K562 (cell line): ENCODE measurements around the gene SMARCD2. TPM values are rescaled to one million over a fixed set of nuclear protein-coding genes. Genes with fewer than 3 reads are reported as not detected.

Source experiments
- ATAC-seq: fragments of 200-7000 bp; cut with Tn5 transposase; 3 replicates; pipeline ENCODE4 v1.9.1; 2020; ENCODE audit warnings: moderate library complexity
- BruUV-seq: library from RNA; stranded (reverse); fragments of 400-500 nt; replicated peaks from 2 replicates; lab custom pipeline; 2021; lab: Mats Ljungman, UMichigan
- CTCF ChIA-PET: fragments of 300-600 bp; formaldehyde crosslinking; extraction: SDS; loops from one replicate; lab custom pipeline; 2021; ENCODE audit warnings: low intra/inter-chr PET ratio; lab: Yijun Ruan, JAX
- POLR2A ChIA-PET: fragments of 300-600, 350-650 bp; sonication (Branson Sonifier 250); formaldehyde crosslinking; extraction: SDS; loops from one replicate; lab custom pipeline; 2021; ENCODE audit warnings: antibody characterized with exemption, inconsistent platforms; lab: Yijun Ruan, JAX
- DNase-seq, 4 experiments: peaks; one replicate each; pipeline versions ENCODE4 v3.0.0 to v3.0.0-alpha.2; 2011 to 2018; ENCODE audit warnings: low spot score in 3 of 4, mixed read lengths in 3 of 4; ENCODE audit errors: extremely low read depth in 1 of 4
- FAIRE-seq: peaks from 2 replicates; lab custom pipeline; 2011; peaks lifted over from hg19 to GRCh38; lab: Jason Lieb, UNC
- H2AFZ ChIP-seq: 2 replicates; pipeline ENCODE4 v1.6.0; 2011; ENCODE audit warnings: low read depth, low read length, control low read depth, inconsistent platforms
- H3K27ac ChIP-seq: fragments of 200-600 bp; 3 replicates; pipeline ENCODE4 v1.8.0; 2011; ENCODE audit warnings: low read depth, mild to moderate bottlenecking, control low read depth, inconsistent platforms, low read length, moderate library complexity, mixed read lengths; ENCODE audit errors: extremely low read depth
- H3K27me3 ChIP-seq, 2 experiments: fragments of 300-600 bp in 1 of 2; 2 replicates in 1 of 2; 3 replicates in 1 of 2; pipeline versions ENCODE4 v1.6.0 to v1.8.0; 2011; ENCODE audit warnings: inconsistent platforms in 2 of 2, low read length in 2 of 2, mild to moderate bottlenecking in 1 of 2, mixed read lengths in 1 of 2, moderate library complexity in 1 of 2; ENCODE audit not compliant: control insufficient read depth in 2 of 2, insufficient read depth in 2 of 2
- H3K36me3 ChIP-seq: fragments of 300-600 bp; 3 replicates; pipeline ENCODE4 v1.8.0; 2011; ENCODE audit warnings: mild to moderate bottlenecking, low read length, inconsistent platforms; ENCODE audit not compliant: control insufficient read depth, insufficient read depth
- H3K4me1 ChIP-seq, 2 experiments: fragments of 200-600 bp in 1 of 2; replicated peaks in 1 of 2; 2 replicates in 1 of 2; 3 replicates in 1 of 2; pipeline versions ENCODE4 v1.5.1 to v1.8.0; 2011; ENCODE audit warnings: inconsistent platforms in 2 of 2, low read length in 2 of 2, mild to moderate bottlenecking in 1 of 2, mixed read lengths in 1 of 2, moderate library complexity in 1 of 2; ENCODE audit not compliant: control insufficient read depth in 2 of 2, insufficient read depth in 2 of 2
- H3K4me2 ChIP-seq: 2 replicates; pipeline ENCODE4 v1.6.1; 2011; ENCODE audit warnings: low read length, control low read depth, inconsistent platforms, mixed read lengths; ENCODE audit not compliant: insufficient read depth
- H3K4me3 ChIP-seq: fragments of 200-600 bp; sonication (generic), shearing (Covaris generic); 2 replicates; pipeline ENCODE4 v1.5.1; 2016; ENCODE audit warnings: control low read depth, inconsistent platforms
- H3K79me2 ChIP-seq: fragments of 200-600 bp; 3 replicates; pipeline ENCODE4 v1.8.0; 2011; ENCODE audit warnings: low read length, inconsistent platforms; ENCODE audit not compliant: control insufficient read depth, insufficient read depth
- H3K9ac ChIP-seq, 2 experiments: 2 replicates each; pipeline versions ENCODE4 v1.6.0 to v1.6.1; 2011; ENCODE audit warnings: low read depth in 2 of 2, low read length in 2 of 2, control low read depth in 1 of 2, inconsistent platforms in 1 of 2, mild to moderate bottlenecking in 1 of 2, mixed read lengths in 1 of 2; ENCODE audit not compliant: insufficient read depth in 1 of 2
- H3K9me1 ChIP-seq: one replicate; pipeline ENCODE4 v1.6.0; 2011; ENCODE audit warnings: inconsistent platforms, mild to moderate bottlenecking, low read length, moderate library complexity; ENCODE audit not compliant: control insufficient read depth, insufficient read depth
- H3K9me3 ChIP-seq: replicated peaks from 2 replicates; pipeline ENCODE4 v1.5.1; 2011; ENCODE audit warnings: low read depth, low read length, inconsistent platforms; ENCODE audit not compliant: control insufficient read depth, insufficient read depth
- H4K20me1 ChIP-seq: replicated peaks from 2 replicates; pipeline ENCODE4 v1.6.1; 2011; ENCODE audit warnings: low read length, inconsistent platforms, mixed read lengths; ENCODE audit not compliant: control insufficient read depth, insufficient read depth
- BRD4 ChIP-seq: fragments of 200-600 bp; sonication (generic); IDR thresholded peaks from 2 replicates; pipeline ENCODE4 v1.6.1; 2017; ENCODE audit warnings: inconsistent platforms
- CCAR2 ChIP-seq: fragments of 200-400 bp; formaldehyde crosslinking; IDR thresholded peaks from 2 replicates; pipeline ENCODE4 v1.6.1; 2017; ENCODE audit warnings: mild to moderate bottlenecking, low read depth, low read length
- CEBPG ChIP-seq, 3 experiments: fragments of 200-800 bp in 1 of 3; sonication (Bioruptor generic) in 1 of 3; sonication (generic) in 1 of 3; formaldehyde crosslinking in 1 of 3; IDR thresholded peaks in 2 of 3; conservative IDR thresholded peaks in 1 of 3; 2 replicates each; pipeline versions ENCODE4 v1.6.1 to v1.8.0; 2016 to 2022; ENCODE audit warnings: missing compliant biosample characterization in 2 of 3, missing genetic modification characterization in 2 of 3, mild to moderate bottlenecking in 1 of 3, missing genetic modification reagents in 1 of 3
- CHAMP1 ChIP-seq: fragments of 450-650 bp; IDR thresholded peaks from 2 replicates; pipeline ENCODE4 v1.6.1; 2016; ENCODE audit warnings: mild to moderate bottlenecking
- CREM ChIP-seq: IDR thresholded peaks from 2 replicates; pipeline ENCODE4 v1.6.1; 2014; ENCODE audit warnings: antibody characterized with exemption, low read depth
- FIP1L1 ChIP-seq: fragments of 200-400 bp; formaldehyde crosslinking; IDR thresholded peaks from 2 replicates; pipeline ENCODE4 v1.6.1; 2018; ENCODE audit warnings: mild to moderate bottlenecking, low read depth, low read length; ENCODE audit not compliant: poor library complexity, severe bottlenecking
- KHSRP ChIP-seq: fragments of 450-650 bp; IDR thresholded peaks from 2 replicates; pipeline ENCODE4 v1.6.1; 2017
- NEUROD1 ChIP-seq: fragments of 150-350 bp; IDR thresholded peaks from 2 replicates; pipeline ENCODE4 v1.6.1; 2014; ENCODE audit warnings: borderline replicate concordance, low read length, low read depth; ENCODE audit not compliant: partially characterized antibody
- NONO ChIP-seq, 2 experiments: fragments of 200-400 bp in 1 of 2; fragments of 450-650 bp in 1 of 2; formaldehyde crosslinking in 1 of 2; IDR thresholded peaks; 2 replicates each; pipeline ENCODE4 v1.6.1; 2017; ENCODE audit warnings: low read depth in 2 of 2, mild to moderate bottlenecking in 2 of 2, moderate library complexity in 2 of 2, low read length in 1 of 2
- SP1 ChIP-seq: sonication (generic); formaldehyde crosslinking; IDR thresholded peaks from 2 replicates; pipeline ENCODE4 v1.8.1; 2022; ENCODE audit warnings: mild to moderate bottlenecking, missing genetic modification reagents
- SRSF3 ChIP-seq: fragments of 200-400 bp; formaldehyde crosslinking; IDR thresholded peaks from 2 replicates; pipeline ENCODE4 v1.6.1; 2016; ENCODE audit warnings: mild to moderate bottlenecking, low read length, moderate library complexity; ENCODE audit not compliant: insufficient read depth
- STAG1 ChIP-seq: sonication (generic); formaldehyde crosslinking; IDR thresholded peaks from 2 replicates; pipeline ENCODE4 v1.5.0; 2020; ENCODE audit warnings: missing genetic modification reagents, borderline replicate concordance
- TAF9B ChIP-seq: fragments of 450-650 bp; IDR thresholded peaks from 2 replicates; pipeline ENCODE4 v1.6.1; 2018; ENCODE audit warnings: mild to moderate bottlenecking; ENCODE audit not compliant: partially characterized antibody
- THRB ChIP-seq: fragments of 450-650 bp; formaldehyde crosslinking; conservative IDR thresholded peaks from 2 replicates; pipeline ENCODE4 v1.4.0; 2022; ENCODE audit warnings: mild to moderate bottlenecking, missing genetic modification characterization
- XRCC4 ChIP-seq: IDR thresholded peaks from one replicate; pipeline ENCODE4 v1.6.1; 2011; ENCODE audit not compliant: insufficient read depth, insufficient read length; ENCODE audit errors: extremely low read depth
- ZKSCAN1 ChIP-seq: fragments of 150-350 bp; IDR thresholded peaks from 2 replicates; pipeline ENCODE4 v1.6.1; 2016; ENCODE audit warnings: low read depth, low read length
- ZNF124 ChIP-seq: sonication (generic); formaldehyde crosslinking; IDR thresholded peaks from 2 replicates; pipeline ENCODE4 v1.8.1; 2022; ENCODE audit warnings: missing genetic modification reagents
- ZNF280B ChIP-seq: fragments of 250-450 bp; sonication (Bioruptor Pico); IDR thresholded peaks from 2 replicates; pipeline ENCODE4 v1.5.1; 2021; ENCODE audit warnings: mild to moderate bottlenecking
- ZNF75A ChIP-seq: fragments of 450-650 bp; formaldehyde crosslinking; IDR thresholded peaks from 2 replicates; pipeline ENCODE4 v1.4.0; 2020; ENCODE audit warnings: mild to moderate bottlenecking
- WGBS: fragments of 100-300 bp; shearing (Covaris generic); methylation state at CpG from one replicate; pipeline ENCODE4 v1.1.6; 2016; ENCODE audit warnings: low coverage, mixed read lengths; ENCODE audit not compliant: insufficient coverage; ENCODE audit errors: missing lambda C conversion rate; 5-methylcytosine and 5-hydroxymethylcytosine counted together
- in situ Hi-C: fragments of 300-500 bp; cut with MboI; formaldehyde crosslinking; loops from 4 replicates; pipeline ENCODE4 v1.15.0; 2018; ENCODE audit warnings: inconsistent platforms, mixed read lengths
- intact Hi-C: fragments of 100-400 bp; cut with micrococcal nuclease; formaldehyde crosslinking; loops from 2 replicates; pipeline ENCODE4 v1.14.2; 2022
- polyA plus RNA-seq, 8 experiments: library from polyadenylated mRNA; depleted of rRNA in 4 of 8; stranded (reverse) in 5 of 8; unstranded in 3 of 8; fragments of >200 nt; fragmentation: Nextera tagmentation in 2 of 8; fragmentation: Illumina TruSeq in 1 of 8; extraction: Ambion mirVana in 2 of 8; extraction: Trizol in 1 of 8; gene quantifications; 2 replicates each; pipeline versions ENCODE4 v1.2.1 to v1.2.3, GENCODE V29; 2011 to 2014; ENCODE audit warnings: inconsistent platforms in 1 of 8, missing spikeins in 1 of 8
- total RNA-seq, 7 experiments: library from RNA; depleted of rRNA in 6 of 7; stranded (reverse); fragments of >200 nt in 6 of 7; fragmentation: Illumina TruSeq in 2 of 7; extraction: Trizol in 2 of 7; gene quantifications; 2 replicates each; pipeline versions ENCODE4 v1.2.1 to v1.2.3, GENCODE V29; 2011 to 2021; ENCODE audit warnings: low replicate concordance in 1 of 7

Gene SMARCD2
- total and polyA plus RNA-seq, 9 of the 15 experiments (the other 6 are each of a cell fraction or from before 2014, with no cell fraction given), result 1.7 to 114 (median 90.3) TPM

- H3K4me3 ChIP-seq, result no peak overlapping the region
- H3K9me3 ChIP-seq, result no peaks in the 10 kb centered on the region
- peaks cover 7% of the 10 kb centered on the region; the same call in 1 of the 2 replicates for H4K20me1 ChIP-seq
- no peak for FAIRE-seq
- peak overlapping the region in 1 of 2 experiments; percentile 33; a peak in 1 of 4 replicates for H3K9ac ChIP-seq
- H3K9me1 ChIP-seq, result no peaks in the 10 kb centered on the region
- BruUV-seq, result no TSS peak
- no peak overlapping the region for H3K4me2 ChIP-seq
- no peaks in the 10 kb centered on the region; a peak in 1 of 5 replicates for H3K4me1 ChIP-seq
- 89% methylated on average over 6 of the region's 6 CpGs for WGBS
- no peak overlapping the region for H2AFZ ChIP-seq
- intact Hi-C loops (no loop called here), in situ Hi-C loops (no loop called here)
- no peak for DNase-seq
- no peak overlapping the region for H3K27ac ChIP-seq
- H3K79me2 ChIP-seq, result peaks cover 88% of the 10 kb centered on the region
- peaks cover 86% of the 10 kb centered on the region for H3K36me3 ChIP-seq
- CTCF ChIA-PET, result no interaction called here
- POLR2A ChIA-PET, result interaction anchor here (0.6 to 8.0 kb wide), 12 partner anchors 8 to 65 kb away, joined by 3 to 82 read pairs (median 4); partner anchors contain the start of genes CCDC47 and DDX42
- H3K27me3 ChIP-seq, result no peaks in the 10 kb centered on the region
- ATAC-seq, result no peak
- TF ChIP-seq ZNF124 (CRISPR knock-in tag) (no peak), XRCC4 (no peak), CHAMP1 (no peak), NEUROD1 (no peak), BRD4 (no peak), STAG1 (CRISPR knock-in tag) (no peak), SRSF3 (no peak), CEBPG (CRISPR knock-in tag; IDR thresholded peaks at IDR 0.05) (no peak), CEBPG (tag; conservative IDR thresholded peaks at IDR 0.05 in 1 of 2, IDR thresholded peaks at IDR 0.05 in 1 of 2) (no peak), CCAR2 (no peak), NONO (IDR thresholded peaks at IDR 0.05; ENCODE audit: low read depth in 2 of 2, low read length in 1 of 2) (no peak), TAF9B (no peak), ZNF280B (no peak), ZNF75A (CRISPR knock-in tag) (no peak), ZKSCAN1 (no peak), KHSRP (no peak), FIP1L1 (no peak), SP1 (CRISPR knock-in tag) (no peak), CREM (no peak), THRB (CRISPR knock-in tag) (no peak)
These were observed 59.0 kb downstream of the SMARCD2 start for GRCh38 chr17:63783522-63783921.
